HCT116 (cell line): Measurements from ENCODE around the gene ATG16L2. TPM values are rescaled to one million over a fixed set of nuclear protein-coding genes. Genes with fewer than 3 reads are reported as not detected.

Experiments
- ATAC-seq: fragments of 200-7000 bp; cut with Tn5 transposase; 2 replicates; pipeline ENCODE4 v1.9.1; 2020; ENCODE audit warnings: mild to moderate bottlenecking, moderate library complexity
- BruUV-seq: library from RNA; stranded (reverse); fragments of 400-500 nt; replicated peaks from 2 replicates; lab custom pipeline; 2021; lab: Mats Ljungman, UMichigan
- CTCF ChIA-PET: fragments of 300-600 bp; sonication (Branson Sonifier 250); formaldehyde crosslinking; loops from one replicate; lab custom pipeline; 2021; ENCODE audit warnings: antibody characterized with exemption; lab: Charles Lee
- POLR2A ChIA-PET: fragments of 300-600, 350-600 bp; sonication (Branson Sonifier 250); formaldehyde crosslinking; loops from one replicate; lab custom pipeline; 2021; ENCODE audit warnings: antibody characterized with exemption; lab: Charles Lee
- RAD21 ChIA-PET, 2 experiments: fragments of 300-600 bp; sonication (Branson Sonifier 250); formaldehyde crosslinking; loops; one replicate each; lab custom pipeline; 2023; ENCODE audit warnings: low total read pairs in 2 of 2; ENCODE audit not compliant: uncharacterized antibody in 2 of 2, unreplicated experiment in 2 of 2, low non-redundant PET in 1 of 2; lab: Charles Lee
- DNase-seq: peaks from one replicate; pipeline ENCODE4 v3.0.0-alpha.2; 2010; ENCODE audit warnings: low read depth, low spot score
- H2AFZ ChIP-seq: fragments of 200-600 bp; shearing (Covaris generic), sonication (generic); 2 replicates; pipeline ENCODE4 v1.6.1; 2017; ENCODE audit warnings: low read depth, mixed run types, mixed read lengths, antibody characterized with exemption, low read length; ENCODE audit not compliant: poor library complexity, severe bottlenecking
- H3K27ac ChIP-seq: 2 replicates; pipeline ENCODE4 v1.5.1; 2012; ENCODE audit warnings: low read depth, low read length
- H3K27me3 ChIP-seq: fragments of 200-600 bp; sonication (generic); 2 replicates; pipeline ENCODE4 v1.6.1; 2016; ENCODE audit warnings: mixed run types, low read length, mixed read lengths; ENCODE audit not compliant: insufficient read depth
- H3K36me3 ChIP-seq, 2 experiments: fragments of 200-500 bp in 1 of 2; fragments of 200-600 bp in 1 of 2; sonication (Bioruptor generic) in 1 of 2; sonication (generic) in 1 of 2; 2 replicates each; pipeline versions ENCODE4 v1.5.1 to v1.6.1; 2014 to 2016; ENCODE audit warnings: low read length in 2 of 2, inconsistent platforms in 1 of 2, mixed read lengths in 1 of 2, mixed run types in 1 of 2; ENCODE audit not compliant: insufficient read depth in 2 of 2, control insufficient read depth in 1 of 2
- H3K4me1 ChIP-seq, 2 experiments: fragments of 200-600 bp in 1 of 2; sonication (generic) in 1 of 2; 2 replicates each; pipeline versions ENCODE4 v1.5.1 to v1.6.1; 2012 to 2017; ENCODE audit warnings: low read length in 2 of 2, inconsistent platforms in 1 of 2, mild to moderate bottlenecking in 1 of 2, mixed read lengths in 1 of 2, mixed run types in 1 of 2, moderate library complexity in 1 of 2; ENCODE audit not compliant: insufficient read depth in 2 of 2, control insufficient read depth in 1 of 2
- H3K4me2 ChIP-seq: fragments of 200-600 bp; sonication (generic); 2 replicates; pipeline ENCODE4 v1.6.1; 2017; ENCODE audit warnings: mixed run types, low read length, mixed read lengths
- H3K4me3 ChIP-seq, 2 experiments: fragments of 200-600 bp in 1 of 2; sonication (generic) in 1 of 2; replicated peaks in 1 of 2; 2 replicates each; pipeline ENCODE4 v1.5.1; 2011 to 2016; ENCODE audit warnings: low read length in 2 of 2, control low read depth in 1 of 2, low read depth in 1 of 2, mild to moderate bottlenecking in 1 of 2, mixed read lengths in 1 of 2, mixed run types in 1 of 2
- H3K79me2 ChIP-seq: fragments of 200-600 bp; sonication (generic); 2 replicates; pipeline ENCODE4 v1.6.1; 2017; ENCODE audit warnings: mild to moderate bottlenecking, mixed run types, low read length, moderate library complexity, mixed read lengths; ENCODE audit not compliant: insufficient read depth
- H3K9ac ChIP-seq: fragments of 200-600 bp; sonication (generic); 2 replicates; pipeline ENCODE4 v1.6.1; 2016; ENCODE audit warnings: low read length, mixed read lengths
- H3K9me2 ChIP-seq: fragments of 200-600 bp; sonication (generic), shearing (Covaris generic); 2 replicates; pipeline ENCODE4 v1.6.1; 2017; ENCODE audit warnings: mixed run types, mild to moderate bottlenecking, moderate library complexity; ENCODE audit not compliant: insufficient read depth
- H3K9me3 ChIP-seq, 2 experiments: fragments of 200-500 bp in 1 of 2; fragments of 200-600 bp in 1 of 2; sonication (Bioruptor generic) in 1 of 2; sonication (generic) in 1 of 2; 2 replicates each; pipeline ENCODE4 v1.6.1; 2014 to 2017; ENCODE audit warnings: low read length in 2 of 2, mixed read lengths in 2 of 2, inconsistent platforms in 1 of 2, low read depth in 1 of 2, mild to moderate bottlenecking in 1 of 2, mixed run types in 1 of 2, moderate library complexity in 1 of 2; ENCODE audit not compliant: control insufficient read depth in 1 of 2, insufficient read depth in 1 of 2
- H4K20me1 ChIP-seq: fragments of 200-600 bp; sonication (generic), shearing (Covaris generic); 2 replicates; pipeline ENCODE4 v1.6.1; 2017; ENCODE audit warnings: mixed run types, mild to moderate bottlenecking, moderate library complexity; ENCODE audit not compliant: insufficient read depth
- ATF3 ChIP-seq: IDR thresholded peaks from 2 replicates; pipeline ENCODE4 v1.6.1; 2012
- CBX3 ChIP-seq: IDR thresholded peaks from 2 replicates; pipeline ENCODE4 v1.6.1; 2012; ENCODE audit warnings: low read depth
- EGR1 ChIP-seq: IDR thresholded peaks from 2 replicates; pipeline ENCODE4 v1.6.1; 2012; ENCODE audit warnings: low read depth
- ELF1 ChIP-seq: IDR thresholded peaks from 2 replicates; pipeline ENCODE4 v1.6.1; 2012; ENCODE audit warnings: low read depth, borderline replicate concordance
- MAX ChIP-seq: IDR thresholded peaks from 2 replicates; pipeline ENCODE4 v1.6.1; 2012
- POLR2AphosphoS5 ChIP-seq: IDR thresholded peaks from 2 replicates; pipeline ENCODE4 v1.6.1; 2011; ENCODE audit warnings: mild to moderate bottlenecking, low read depth, low read length, moderate library complexity
- RAD21 ChIP-seq: IDR thresholded peaks from 2 replicates; pipeline ENCODE4 v1.6.1; 2012; ENCODE audit warnings: low read depth, mild to moderate bottlenecking
- REST ChIP-seq: IDR thresholded peaks from 2 replicates; pipeline ENCODE4 v1.6.1; 2012; ENCODE audit warnings: low read depth
- SIN3A ChIP-seq: IDR thresholded peaks from 2 replicates; pipeline ENCODE4 v1.6.1; 2012; ENCODE audit warnings: low read depth
- SP1 ChIP-seq: IDR thresholded peaks from 2 replicates; pipeline ENCODE4 v1.6.1; 2012; ENCODE audit warnings: low read depth
- SRF ChIP-seq: IDR thresholded peaks from 2 replicates; pipeline ENCODE4 v1.6.1; 2012; ENCODE audit warnings: low read depth
- YY1 ChIP-seq: IDR thresholded peaks from 2 replicates; pipeline ENCODE4 v1.6.1; 2011; ENCODE audit warnings: low read length, low read depth, moderate library complexity, mild to moderate bottlenecking; ENCODE audit not compliant: insufficient replicate concordance; ENCODE audit errors: extremely low read depth
- ZBTB33 ChIP-seq: IDR thresholded peaks from 2 replicates; pipeline ENCODE4 v1.6.1; 2011; ENCODE audit warnings: mild to moderate bottlenecking, low read length, moderate library complexity; ENCODE audit not compliant: insufficient replicate concordance; ENCODE audit errors: extremely low read depth
- ZFX ChIP-seq: fragments of 450-650 bp; IDR thresholded peaks from 2 replicates; pipeline ENCODE4 v1.6.1; 2017
- intact Hi-C: fragments of 100-400 bp; cut with micrococcal nuclease; formaldehyde crosslinking; loops from 2 replicates; pipeline ENCODE4 v1.10.0; 2022
- total RNA-seq: library from RNA; stranded (reverse); gene quantifications from one replicate; pipeline ENCODE4 v1.2.1, GENCODE V29; 2021; ENCODE audit not compliant: unreplicated experiment

Gene ATG16L2
- total RNA-seq, 1 experiment from 2014 or later: 15.2 TPM

- Histone ChIP-seq H3K79me2 (no peaks in the 10 kb centered on the region), H3K27me3 (no peaks in the 10 kb centered on the region), H3K36me3 (0 out of 4 replicates have a peak, but pooled peaks cover 0 to 4% of the 10 kb centered on the region in 2 experiments), H3K9me3 (no peaks in the 10 kb centered on the region), H3K9ac (no peak overlapping the region), H3K4me1 (peaks cover 9 to 11% of the 10 kb centered on the region in 2 experiments), H3K27ac (no peak overlapping the region), H3K4me3 (no peak overlapping the region), H2AFZ (no peak overlapping the region), H3K4me2 (no peak overlapping the region), H4K20me1 (no peaks in the 10 kb centered on the region), H3K9me2 (no peaks in the 10 kb centered on the region)
- POLR2A ChIA-PET: no interaction called here
- RAD21 ChIA-PET: no interaction called here
- BruUV-seq: no TSS peak
- ATAC-seq (no peak), DNase-seq (no peak)
- intact Hi-C loops: no loop called here
- no peak for TF ChIP-seq ELF1
- TF ChIP-seq ZBTB33: no peak
- TF ChIP-seq EGR1: no peak
- no peak for TF ChIP-seq SP1
- TF ChIP-seq SIN3A: no peak
- TF ChIP-seq REST: no peak
- TF ChIP-seq RAD21: no peak
- no peak for TF ChIP-seq POLR2AphosphoS5
- TF ChIP-seq ATF3: no peak
- no peak for TF ChIP-seq YY1
- no peak for TF ChIP-seq MAX
- no peak for TF ChIP-seq CBX3
- TF ChIP-seq SRF: no peak
- TF ChIP-seq ZFX: no peak
- CTCF ChIA-PET: no interaction called here
These were observed 28.6 kb downstream of the ATG16L2 start for GRCh38 chr11:72842653-72843330.
